BE2C (cell line): ENCODE measurements around the gene RARB.

Experiments
- DNase-seq: peaks from one replicate; pipeline ENCODE4 v3.0.0-alpha.2; 2020
- H3K27me3 ChIP-seq: fragments of 250-450 bp; sonication (Bioruptor Pico); 2 replicates; pipeline ENCODE4 v1.5.1; 2020; ENCODE audit warnings: mild to moderate bottlenecking
- H3K36me3 ChIP-seq: fragments of 250-450 bp; sonication (Bioruptor Pico); 2 replicates; pipeline ENCODE4 v1.5.1; 2020; ENCODE audit warnings: mild to moderate bottlenecking
- H3K4me1 ChIP-seq: fragments of 250-450 bp; sonication (Bioruptor Pico); 2 replicates; pipeline ENCODE4 v1.5.1; 2020
- H3K4me3 ChIP-seq: 2 replicates; pipeline ENCODE4 v1.5.1; 2011; ENCODE audit warnings: low read depth, low read length
- H3K9me3 ChIP-seq: fragments of 250-450 bp; sonication (Bioruptor Pico); 2 replicates; pipeline ENCODE4 v1.5.1; 2020
- TF ChIP-seq, protein P1 (sequence below): IDR thresholded peaks from 2 replicates; pipeline ENCODE4 v1.5.1; 2012; ENCODE audit warnings: mild to moderate bottlenecking, low read depth, low read length

RARB gene

DNA sequence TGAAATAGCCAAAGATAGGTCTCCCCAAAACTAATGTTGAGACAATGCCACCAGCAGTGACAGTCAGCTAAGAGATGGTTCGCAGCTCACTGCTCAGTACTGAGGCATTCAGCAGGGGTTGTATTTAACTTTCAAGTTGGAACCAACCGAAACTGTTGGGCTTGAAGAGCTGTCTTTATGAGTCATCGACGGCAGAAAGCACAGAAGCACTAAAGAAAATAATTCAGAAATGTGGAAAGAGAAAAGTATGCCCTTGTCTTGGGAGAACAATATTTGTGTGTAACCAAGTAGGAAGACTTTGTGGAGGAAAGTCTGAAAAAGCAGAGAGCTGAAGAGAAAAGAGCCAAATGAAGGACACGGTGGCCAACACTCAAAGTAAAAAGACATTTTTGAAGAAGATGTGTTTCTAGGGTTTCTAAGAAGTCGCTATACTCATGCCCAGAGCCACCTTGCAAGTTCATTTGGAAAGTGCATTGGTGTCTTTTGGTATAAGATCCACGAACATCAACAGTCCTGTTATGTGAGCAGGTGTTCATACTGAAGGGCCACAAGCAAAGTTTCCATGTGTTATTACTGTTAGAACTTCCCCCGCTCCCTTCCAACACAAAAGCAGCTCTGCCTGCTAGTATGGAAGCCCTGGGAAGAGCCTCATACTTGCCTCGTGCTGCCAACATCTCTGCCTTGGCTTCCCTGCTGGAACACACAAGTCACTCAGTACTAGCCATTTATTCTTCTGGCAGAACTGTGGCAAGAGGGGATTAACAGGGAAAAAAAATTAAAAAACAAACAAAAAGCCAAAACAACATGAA lies 4.1 kb upstream of the RARB start:
- H3K4me3 ChIP-seq = no peak overlapping the region
- peaks cover 10% of the 10 kb centered on the region for H3K27me3 ChIP-seq
- no peaks in the 10 kb centered on the region for H3K36me3 ChIP-seq
- TF ChIP-seq, protein P1, sequence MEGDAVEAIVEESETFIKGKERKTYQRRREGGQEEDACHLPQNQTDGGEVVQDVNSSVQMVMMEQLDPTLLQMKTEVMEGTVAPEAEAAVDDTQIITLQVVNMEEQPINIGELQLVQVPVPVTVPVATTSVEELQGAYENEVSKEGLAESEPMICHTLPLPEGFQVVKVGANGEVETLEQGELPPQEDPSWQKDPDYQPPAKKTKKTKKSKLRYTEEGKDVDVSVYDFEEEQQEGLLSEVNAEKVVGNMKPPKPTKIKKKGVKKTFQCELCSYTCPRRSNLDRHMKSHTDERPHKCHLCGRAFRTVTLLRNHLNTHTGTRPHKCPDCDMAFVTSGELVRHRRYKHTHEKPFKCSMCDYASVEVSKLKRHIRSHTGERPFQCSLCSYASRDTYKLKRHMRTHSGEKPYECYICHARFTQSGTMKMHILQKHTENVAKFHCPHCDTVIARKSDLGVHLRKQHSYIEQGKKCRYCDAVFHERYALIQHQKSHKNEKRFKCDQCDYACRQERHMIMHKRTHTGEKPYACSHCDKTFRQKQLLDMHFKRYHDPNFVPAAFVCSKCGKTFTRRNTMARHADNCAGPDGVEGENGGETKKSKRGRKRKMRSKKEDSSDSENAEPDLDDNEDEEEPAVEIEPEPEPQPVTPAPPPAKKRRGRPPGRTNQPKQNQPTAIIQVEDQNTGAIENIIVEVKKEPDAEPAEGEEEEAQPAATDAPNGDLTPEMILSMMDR = no peak
- H3K9me3 ChIP-seq = no peaks in the 10 kb centered on the region
- no peaks in the 10 kb centered on the region for H3K4me1 ChIP-seq
- DNase-seq = no peak

DNA sequence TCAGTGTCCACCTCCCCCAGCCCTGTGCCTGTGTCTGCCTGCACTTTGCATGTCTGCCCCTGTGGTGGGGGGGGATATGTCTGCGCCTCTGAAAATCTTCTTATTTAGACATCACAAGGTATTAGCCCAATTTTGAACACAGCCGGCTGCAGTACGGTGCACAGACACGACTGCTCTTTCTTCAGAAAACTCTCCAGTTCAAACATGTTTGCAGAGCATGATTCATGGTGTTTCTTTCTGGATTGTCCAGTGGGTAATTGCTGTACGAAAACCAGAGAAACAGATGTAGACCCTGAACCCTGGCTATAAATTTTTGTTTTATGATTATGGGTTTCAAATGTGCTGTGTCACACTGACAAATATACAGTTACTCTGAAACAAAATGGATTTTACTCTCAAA lies 3.4 kb upstream of the RARB start:
- H3K9me3 ChIP-seq = no peaks in the 10 kb centered on the region
- peaks cover 16% of the 10 kb centered on the region for H3K27me3 ChIP-seq
- TF ChIP-seq, protein P1 = no peak
- DNase-seq = no peak
- H3K4me1 ChIP-seq = no peaks in the 10 kb centered on the region
- no peaks in the 10 kb centered on the region for H3K36me3 ChIP-seq
- H3K4me3 ChIP-seq = no peak overlapping the region

DNA sequence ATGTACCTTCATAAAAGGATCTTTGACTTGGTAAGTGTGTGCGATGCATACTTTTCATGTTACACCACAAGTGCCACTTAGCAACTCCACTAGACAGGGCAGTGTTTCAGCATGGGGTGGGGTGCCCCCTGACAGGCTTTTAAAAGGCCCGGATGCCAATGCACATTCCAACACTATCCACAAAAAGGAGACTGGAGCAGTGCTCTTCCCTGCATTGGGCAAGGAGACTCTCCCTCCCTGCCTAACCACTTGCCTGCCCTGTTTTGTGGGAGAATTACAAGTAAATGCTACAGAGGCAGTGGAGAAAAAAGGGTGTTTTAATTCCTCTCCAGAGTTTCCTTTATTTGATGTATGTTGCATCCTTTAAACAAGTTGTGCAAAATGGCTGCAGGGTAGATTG lies 1.7 kb upstream of the RARB start:
- H3K27me3 ChIP-seq = peaks cover 18% of the 10 kb centered on the region
- no peaks in the 10 kb centered on the region for H3K9me3 ChIP-seq
- DNase-seq = no peak
- TF ChIP-seq, protein P1 = no peak
- H3K4me3 ChIP-seq = no peak overlapping the region
- H3K36me3 ChIP-seq = no peaks in the 10 kb centered on the region
- no peaks in the 10 kb centered on the region for H3K4me1 ChIP-seq

DNA sequence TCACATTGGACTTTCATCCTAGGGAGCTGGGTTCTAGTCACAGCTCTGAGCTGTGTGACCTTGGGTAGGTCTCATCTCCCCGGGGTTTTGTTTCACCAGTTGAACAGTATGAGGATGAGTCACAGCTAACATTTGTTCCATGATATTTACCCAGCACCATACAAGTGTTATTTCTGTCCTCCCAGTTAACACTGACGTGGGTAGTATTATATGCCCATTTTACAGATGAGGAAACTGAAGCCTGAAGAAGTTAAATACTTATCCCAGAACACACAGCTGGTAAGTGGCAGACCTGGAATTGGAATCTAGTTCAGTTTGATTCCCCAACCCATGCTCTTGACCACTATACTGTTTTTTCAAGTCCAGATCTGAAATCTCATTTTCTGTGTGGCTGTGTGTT lies 908 bp upstream of the RARB start:
- peaks cover 18% of the 10 kb centered on the region for H3K27me3 ChIP-seq
- no peak for DNase-seq
- H3K4me1 ChIP-seq = no peaks in the 10 kb centered on the region
- TF ChIP-seq, protein P1 = no peak
- peak overlapping the region; percentile 59 for H3K4me3 ChIP-seq
- no peaks in the 10 kb centered on the region for H3K9me3 ChIP-seq
- no peaks in the 10 kb centered on the region for H3K36me3 ChIP-seq

DNA sequence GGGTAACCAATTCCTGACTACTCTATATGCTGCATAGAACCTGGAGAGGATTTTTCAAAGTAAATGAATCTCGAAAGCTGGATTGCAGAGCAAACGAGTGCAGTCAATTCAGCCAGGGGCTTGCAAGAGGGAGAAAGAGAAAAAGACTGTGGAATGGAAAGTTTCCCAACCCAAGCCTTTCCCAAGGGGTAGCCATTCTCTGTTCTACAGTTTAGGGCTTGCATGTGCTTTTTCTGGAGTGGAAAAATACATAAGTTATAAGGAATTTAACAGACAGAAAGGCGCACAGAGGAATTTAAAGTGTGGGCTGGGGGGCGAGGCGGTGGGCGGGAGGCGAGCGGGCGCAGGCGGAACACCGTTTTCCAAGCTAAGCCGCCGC lies 511 bp upstream of the RARB start:
- TF ChIP-seq, protein P1 = no peak
- Histone ChIP-seq H3K36me3 (no peaks in the 10 kb centered on the region), H3K4me3 (peak overlapping the region; percentile 59), H3K4me1 (no peaks in the 10 kb centered on the region), H3K9me3 (no peaks in the 10 kb centered on the region), H3K27me3 (peaks cover 18% of the 10 kb centered on the region)
- DNase-seq = no peak

DNA sequence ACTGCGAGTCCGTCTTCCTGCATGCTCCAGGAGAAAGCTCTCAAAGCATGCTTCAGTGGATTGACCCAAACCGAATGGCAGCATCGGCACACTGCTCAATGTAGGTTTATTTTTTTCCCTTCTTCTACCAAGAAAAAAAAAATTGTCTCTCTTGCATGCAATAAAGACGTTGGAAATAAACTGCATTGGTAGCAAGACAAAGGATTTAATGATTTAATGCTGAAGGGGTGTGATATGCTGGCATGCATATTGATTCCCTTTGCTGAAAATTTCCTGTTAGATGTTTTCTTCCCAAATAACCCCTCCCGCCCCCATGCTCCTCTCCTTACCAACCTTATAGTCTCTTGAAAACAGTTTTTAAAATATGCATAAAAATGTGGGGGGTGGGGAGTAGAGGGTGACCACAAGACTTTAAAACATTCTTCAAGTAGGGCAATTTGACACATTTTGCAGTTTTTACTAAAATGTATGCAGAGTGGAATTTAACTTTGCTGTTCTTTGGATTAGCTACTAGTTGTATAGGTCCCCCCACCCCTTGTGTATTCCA lies 799 bp downstream of the RARB start:
- H3K4me1 ChIP-seq = no peaks in the 10 kb centered on the region
- H3K9me3 ChIP-seq = no peaks in the 10 kb centered on the region
- H3K27me3 ChIP-seq = peaks cover 18% of the 10 kb centered on the region
- TF ChIP-seq, protein P1 = no peak
- DNase-seq = no peak
- peak overlapping the region; percentile 59 for H3K4me3 ChIP-seq
- H3K36me3 ChIP-seq = no peaks in the 10 kb centered on the region
